Measurements from ENCODE around the gene RYR2.

RYR2 gene

DNA sequence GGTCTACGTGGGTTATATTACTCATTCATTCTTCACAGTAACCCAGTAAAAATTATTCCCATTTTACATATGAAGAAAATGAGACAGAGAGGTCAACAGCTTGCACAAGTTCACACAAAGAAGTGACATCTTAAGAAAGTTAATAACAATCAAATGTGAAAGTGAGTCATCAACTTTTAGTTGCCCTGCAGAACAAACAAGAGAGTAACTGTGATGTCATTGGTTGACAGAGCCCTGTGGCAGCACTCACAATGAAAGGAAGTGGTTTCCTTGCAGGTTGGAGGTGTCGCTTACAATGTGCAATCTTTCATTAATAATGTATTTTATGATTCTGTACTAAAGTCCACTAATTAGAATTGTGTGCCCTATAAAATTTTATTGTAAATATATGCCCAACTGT is 369.6 kb downstream of the RYR2 start:
- TF ChIP-seq, protein P1, sequence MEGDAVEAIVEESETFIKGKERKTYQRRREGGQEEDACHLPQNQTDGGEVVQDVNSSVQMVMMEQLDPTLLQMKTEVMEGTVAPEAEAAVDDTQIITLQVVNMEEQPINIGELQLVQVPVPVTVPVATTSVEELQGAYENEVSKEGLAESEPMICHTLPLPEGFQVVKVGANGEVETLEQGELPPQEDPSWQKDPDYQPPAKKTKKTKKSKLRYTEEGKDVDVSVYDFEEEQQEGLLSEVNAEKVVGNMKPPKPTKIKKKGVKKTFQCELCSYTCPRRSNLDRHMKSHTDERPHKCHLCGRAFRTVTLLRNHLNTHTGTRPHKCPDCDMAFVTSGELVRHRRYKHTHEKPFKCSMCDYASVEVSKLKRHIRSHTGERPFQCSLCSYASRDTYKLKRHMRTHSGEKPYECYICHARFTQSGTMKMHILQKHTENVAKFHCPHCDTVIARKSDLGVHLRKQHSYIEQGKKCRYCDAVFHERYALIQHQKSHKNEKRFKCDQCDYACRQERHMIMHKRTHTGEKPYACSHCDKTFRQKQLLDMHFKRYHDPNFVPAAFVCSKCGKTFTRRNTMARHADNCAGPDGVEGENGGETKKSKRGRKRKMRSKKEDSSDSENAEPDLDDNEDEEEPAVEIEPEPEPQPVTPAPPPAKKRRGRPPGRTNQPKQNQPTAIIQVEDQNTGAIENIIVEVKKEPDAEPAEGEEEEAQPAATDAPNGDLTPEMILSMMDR (IDR thresholded peaks at IDR 0.05; ENCODE audit: borderline replicate concordance, control extremely low read depth, extremely low read depth, insufficient read depth, missing control alignments), result no peak
- DNase-seq (ENCODE audit: low spot score), result no peak
- in situ Hi-C loops (cut with MboI; ENCODE audit: low sequenced_read_pairs, unreplicated experiment), result no loop called here

DNA sequence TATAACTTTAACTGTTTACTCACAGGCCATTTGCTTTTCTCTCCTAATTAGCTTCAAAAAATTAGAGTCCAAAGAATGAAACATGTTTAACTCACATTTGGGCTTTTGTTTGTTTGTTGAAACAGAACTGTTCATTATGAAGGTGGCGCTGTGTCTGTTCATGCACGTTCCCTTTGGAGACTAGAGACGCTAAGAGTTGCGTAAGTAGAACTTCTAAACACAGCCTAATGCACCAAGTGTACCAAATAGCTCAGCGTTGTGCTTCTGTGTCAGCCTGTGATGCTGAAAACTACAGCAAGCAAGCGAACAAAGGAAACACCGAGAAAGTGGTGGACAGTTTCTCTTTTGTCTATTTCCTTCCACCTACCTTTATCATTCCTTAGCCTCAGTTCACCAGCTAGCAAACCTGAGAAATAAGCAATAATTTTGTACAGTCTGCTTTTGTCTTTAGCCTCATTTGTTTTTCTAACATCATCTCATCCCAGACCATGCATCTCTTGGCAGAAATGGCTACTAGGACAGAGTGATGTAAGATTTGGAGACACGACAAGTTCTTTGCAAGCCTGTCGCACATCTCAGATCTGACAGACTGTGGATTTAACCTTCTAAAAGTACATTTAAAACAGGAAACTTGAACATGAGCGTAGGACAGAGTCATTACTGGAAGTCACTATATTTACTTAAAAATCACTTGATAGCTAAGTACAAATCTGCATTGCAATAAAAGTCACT is 375.1 kb downstream of the RYR2 start:
- TF ChIP-seq, protein P1 (IDR thresholded peaks at IDR 0.05; ENCODE audit: borderline replicate concordance, control extremely low read depth, extremely low read depth, insufficient read depth, missing control alignments), result no peak
- DNase-seq (ENCODE audit: low spot score), result no peak
- in situ Hi-C loops (cut with MboI; ENCODE audit: low sequenced_read_pairs, unreplicated experiment), result no loop called here

DNA sequence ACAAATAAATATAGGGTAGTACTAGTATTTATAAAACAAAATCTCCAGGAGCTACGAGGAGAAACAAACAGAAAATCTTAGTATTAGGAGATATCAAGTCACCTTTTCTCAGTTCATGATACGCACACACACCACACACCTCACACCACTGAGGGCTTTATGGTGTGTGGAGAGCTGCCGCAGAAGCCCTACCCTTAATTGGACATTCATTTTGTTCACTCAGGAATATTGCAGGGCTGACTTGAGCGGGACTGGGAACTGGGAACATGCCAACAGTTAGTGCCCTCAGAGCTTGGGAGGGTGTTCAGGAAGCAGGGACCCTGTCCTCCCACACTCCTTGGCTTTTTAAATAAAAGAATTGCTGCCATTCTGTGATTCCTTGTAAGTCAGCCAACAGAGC is 386.8 kb downstream of the RYR2 start:
- DNase-seq (ENCODE audit: low spot score), result no peak
- in situ Hi-C loops (cut with MboI; ENCODE audit: low sequenced_read_pairs, unreplicated experiment), result no loop called here
- TF ChIP-seq, protein P1 (IDR thresholded peaks at IDR 0.05; ENCODE audit: borderline replicate concordance, control extremely low read depth, extremely low read depth, insufficient read depth, missing control alignments), result no peak

DNA sequence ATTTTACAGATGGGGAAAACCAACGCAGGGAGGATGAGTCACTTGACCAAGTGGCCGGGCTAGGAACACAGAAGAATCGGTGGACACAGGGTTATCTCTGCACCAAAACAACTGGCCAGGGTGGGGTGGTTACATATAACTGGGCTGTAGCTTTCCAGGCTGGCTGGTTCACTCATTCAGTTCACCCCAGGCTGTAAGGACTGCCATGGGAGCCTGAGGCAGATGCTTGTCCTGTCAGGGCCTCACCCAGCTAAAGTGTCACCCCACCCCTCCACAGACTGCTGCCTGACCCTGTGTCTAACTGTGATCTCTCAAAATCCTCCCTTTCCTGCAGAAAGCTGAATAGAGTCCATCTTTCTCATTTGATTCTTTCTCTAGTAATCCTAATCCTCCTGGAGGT is 387.3 kb downstream of the RYR2 start:
- TF ChIP-seq, protein P1 (IDR thresholded peaks at IDR 0.05; ENCODE audit: borderline replicate concordance, control extremely low read depth, extremely low read depth, insufficient read depth, missing control alignments), result no peak
- no peak for DNase-seq (ENCODE audit: low spot score)
- in situ Hi-C loops (cut with MboI; ENCODE audit: low sequenced_read_pairs, unreplicated experiment), result no loop called here

DNA sequence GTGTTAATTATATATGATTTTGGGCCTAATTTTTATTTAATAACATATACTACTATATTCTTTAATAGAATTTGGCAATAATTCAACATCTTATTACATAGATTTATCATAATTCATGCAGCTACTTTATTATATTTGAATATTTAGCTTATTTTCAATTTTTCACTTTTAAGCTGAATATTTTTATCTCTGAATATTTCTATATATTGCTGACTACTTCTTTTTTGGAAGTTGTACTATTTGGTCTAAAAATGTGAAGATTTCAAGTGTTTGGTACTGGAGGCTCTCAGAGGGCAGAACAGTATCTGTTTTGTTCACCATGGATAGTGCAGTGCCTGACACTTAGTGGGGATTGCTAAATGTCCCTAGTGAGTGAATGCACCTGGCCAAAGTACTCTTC is 389.5 kb downstream of the RYR2 start:
- TF ChIP-seq, protein P1 (IDR thresholded peaks at IDR 0.05; ENCODE audit: borderline replicate concordance, control extremely low read depth, extremely low read depth, insufficient read depth, missing control alignments), result no peak
- no peak for DNase-seq (ENCODE audit: low spot score)
- in situ Hi-C loops (cut with MboI; ENCODE audit: low sequenced_read_pairs, unreplicated experiment), result no loop called here

DNA sequence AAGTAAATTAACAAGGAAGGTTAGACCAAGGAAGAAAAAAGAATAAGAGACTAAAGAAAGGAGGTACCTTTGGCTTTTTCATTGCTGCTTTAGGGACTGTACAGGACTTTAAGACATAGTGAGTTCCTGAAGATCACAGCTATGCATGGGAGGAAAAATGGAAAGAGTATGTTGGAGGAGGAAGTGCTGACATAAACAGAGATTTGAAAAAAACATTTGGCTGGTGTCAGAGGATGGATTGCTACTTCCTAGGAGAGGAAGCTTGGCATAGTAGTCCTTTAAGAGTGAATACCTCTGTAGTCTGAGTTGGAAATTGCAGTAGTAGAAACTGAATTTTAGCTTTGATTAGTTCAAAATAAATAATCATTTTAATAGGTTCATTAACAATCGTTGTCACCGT is 398.4 kb downstream of the RYR2 start:
- no peak for DNase-seq (ENCODE audit: low spot score)
- TF ChIP-seq, protein P1 (IDR thresholded peaks at IDR 0.05; ENCODE audit: borderline replicate concordance, control extremely low read depth, extremely low read depth, insufficient read depth, missing control alignments), result no peak
- in situ Hi-C loops (cut with MboI; ENCODE audit: low sequenced_read_pairs, unreplicated experiment), result no loop called here
